CD4-positive, alpha-beta memory T cell (primary cell): ENCODE data around the gene OR2C1. TPM values are rescaled to one million over a fixed set of nuclear protein-coding genes. Genes with fewer than 3 reads are reported as not detected.

Experiments used
- CTCF ChIA-PET: fragments of 350-600 bp; sonication (Branson Sonifier 250); formaldehyde crosslinking; loops from one replicate; lab custom pipeline; 2021; ENCODE audit warnings: inconsistent platforms; ENCODE audit not compliant: partially characterized antibody; lab: Charles Lee
- POLR2A ChIA-PET: fragments of 350-600 bp; sonication (Branson Sonifier 250); formaldehyde crosslinking; loops from one replicate; lab custom pipeline; 2021; ENCODE audit not compliant: partially characterized antibody; lab: Charles Lee
- DNase-seq, 5 donors: peaks; one replicate each; pipeline versions ENCODE4 v3.0.0 to v3.0.0-alpha.2; 2020 to 2022; ENCODE audit warnings: mixed read lengths in 1 of 5
- H3K27ac ChIP-seq: one replicate; pipeline ENCODE4 v1.7.0; 2013; ENCODE audit warnings: low read depth, low read length
- H3K27me3 ChIP-seq: 2 replicates; pipeline ENCODE4 v1.7.0; 2013; ENCODE audit warnings: mild to moderate bottlenecking, low read length, moderate library complexity; ENCODE audit not compliant: insufficient read depth
- H3K36me3 ChIP-seq: 2 replicates; pipeline ENCODE4 v1.7.0; 2013; ENCODE audit warnings: mild to moderate bottlenecking, low read length, moderate library complexity; ENCODE audit not compliant: insufficient read depth
- H3K4me1 ChIP-seq: 2 replicates; pipeline ENCODE4 v1.7.0; 2013; ENCODE audit warnings: mild to moderate bottlenecking, low read length, moderate library complexity; ENCODE audit not compliant: insufficient read depth
- H3K4me3 ChIP-seq, 2 donors: one replicate each; pipeline ENCODE4 v1.7.0; 2013; ENCODE audit warnings: low read length in 2 of 2, mild to moderate bottlenecking in 1 of 2
- H3K9me3 ChIP-seq, 2 donors: one replicate each; pipeline ENCODE4 v1.7.0; 2013; ENCODE audit warnings: low read length in 2 of 2, control low read depth in 1 of 2; ENCODE audit not compliant: control insufficient read depth in 1 of 2
- H3K27ac Mint-ChIP-seq, 7 donors: one replicate each; pipeline ENCODE4 v1.8.0; 2020 to 2021; ENCODE audit warnings: mixed read lengths in 7 of 7, mild to moderate bottlenecking in 6 of 7, inconsistent platforms in 3 of 7, moderate library complexity in 3 of 7
- H3K27me3 Mint-ChIP-seq, 2 donors: one replicate each; pipeline ENCODE4 v1.8.0; 2020 to 2021; ENCODE audit warnings: mixed read lengths in 2 of 2
- H3K36me3 Mint-ChIP-seq, 2 donors: one replicate each; pipeline ENCODE4 v1.8.0; 2020 to 2021; ENCODE audit warnings: mixed read lengths in 2 of 2, inconsistent platforms in 1 of 2, mild to moderate bottlenecking in 1 of 2
- H3K4me1 Mint-ChIP-seq, 4 donors: one replicate each; pipeline ENCODE4 v1.8.0; 2020 to 2021; ENCODE audit warnings: mixed read lengths in 4 of 4, mild to moderate bottlenecking in 1 of 4
- H3K4me3 Mint-ChIP-seq, 8 donors: one replicate each; pipeline ENCODE4 v1.8.0; 2020 to 2021; ENCODE audit warnings: mixed read lengths in 8 of 8, mild to moderate bottlenecking in 7 of 8, moderate library complexity in 6 of 8, inconsistent platforms in 3 of 8
- H3K9me3 Mint-ChIP-seq, 8 donors: one replicate each; pipeline ENCODE4 v1.8.0; 2020 to 2021; ENCODE audit warnings: mixed read lengths in 8 of 8, mild to moderate bottlenecking in 5 of 8, inconsistent platforms in 3 of 8, moderate library complexity in 1 of 8
- intact Hi-C: fragments of 100-400 bp; cut with micrococcal nuclease; formaldehyde crosslinking; loops from one replicate; pipeline ENCODE4 v1.15.1; 2023
- polyA plus RNA-seq, 2 donors: library from polyadenylated mRNA; unstranded; fragments of 300-500 nt; fragmentation: Illumina TruSeq; gene quantifications; one replicate each; pipeline ENCODE4 v1.2.3, GENCODE V29; 2021
- total RNA-seq, 2 experiments: library from RNA; stranded (reverse); gene quantifications; one replicate each; pipeline ENCODE4 v1.2.3, GENCODE V29; 2021

The OR2C1 gene
- total RNA-seq: not detected
- under 1 TPM; 0.13 to 0.54 TPM for polyA plus RNA-seq

DNA sequence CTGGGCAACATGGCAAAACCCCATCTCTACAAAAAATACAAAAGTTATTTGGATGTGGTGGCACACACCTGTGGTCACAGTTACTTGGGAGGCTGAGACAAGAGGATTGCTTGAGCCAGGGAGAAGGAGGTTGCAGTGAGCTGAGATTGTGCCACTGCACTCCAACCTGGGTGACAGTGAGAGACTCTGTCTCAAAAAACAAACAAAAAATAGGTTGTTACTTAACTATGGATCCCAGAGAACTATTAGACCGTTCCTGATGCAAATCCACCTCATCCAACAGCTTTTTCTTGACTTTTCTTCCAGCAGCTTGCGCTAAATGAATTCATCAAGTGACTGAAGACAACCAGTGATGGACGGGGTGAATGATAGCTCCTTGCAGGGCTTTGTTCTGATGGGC lies at the start of gene OR2C1:
Gene OR2C1, plus strand, starts transcription at position 301 of the 400 bp plus-strand sequence. Its CDS starts 52 bp downstream, at position 353.
- ChIA-PET POLR2A (no interaction called here), CTCF (no interaction called here)
- no peak within 1 kb of the TSS for H3K4me3 ChIP-seq
- peaks cover 9 to 13% of the 10 kb centered on the region in 2 donors for H3K27me3 Mint-ChIP-seq
- no peak within 1 kb of the TSS for H3K27ac ChIP-seq
- no peak within 1 kb of the TSS for H3K4me3 Mint-ChIP-seq
- DNase-seq: no peak
- H3K9me3 Mint-ChIP-seq: peaks cover 2 to 30% (median 22%) of the 10 kb centered on the region in 8 donors
- peak within 1 kb of the TSS in 1 of 7 donors; percentile 43 for H3K27ac Mint-ChIP-seq
- H3K36me3 Mint-ChIP-seq: peaks cover 4 to 6% of the 10 kb centered on the region in 2 donors
- no peaks in the 10 kb centered on the region for H3K36me3 ChIP-seq
- H3K4me1 Mint-ChIP-seq: peaks cover 0 to 15% (median 3%) of the 10 kb centered on the region in 4 donors
- intact Hi-C loops: no loop called here
- H3K9me3 ChIP-seq: no peaks in the 10 kb centered on the region
- H3K27me3 ChIP-seq: no peaks in the 10 kb centered on the region
- no peaks in the 10 kb centered on the region for H3K4me1 ChIP-seq

DNA sequence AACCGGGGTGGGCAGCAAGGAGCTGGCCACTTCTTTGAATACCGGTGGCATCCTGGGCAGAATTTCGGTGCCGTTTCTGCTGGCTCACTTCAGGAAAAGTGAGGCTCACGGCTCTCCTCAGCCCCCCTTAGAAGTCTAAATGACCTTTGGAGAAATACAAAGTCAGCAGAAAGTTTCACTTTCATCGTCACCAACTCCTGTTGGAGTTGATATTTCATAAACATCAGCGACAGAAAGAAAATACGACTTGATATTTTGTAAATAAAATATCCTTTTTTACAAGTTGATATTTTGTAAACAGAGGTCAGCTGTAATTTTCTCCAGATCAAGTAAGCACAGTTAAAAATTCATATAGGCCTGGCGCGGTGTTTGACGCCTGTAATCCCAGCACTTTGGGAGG lies 49.6 kb upstream of the OR2C1 start:
- Histone ChIP-seq H3K36me3 (peaks cover 21% of the 10 kb centered on the region), H3K4me1 (peaks cover 16% of the 10 kb centered on the region), H3K4me3 (peak overlapping the region; percentile 80 to 88), H3K9me3 (peaks cover 7 to 32% of the 10 kb centered on the region in 2 donors), H3K27ac (peak overlapping the region; percentile 70), H3K27me3 (no peaks in the 10 kb centered on the region)
- H3K4me1 Mint-ChIP-seq: peaks cover 7 to 13% (median 11%) of the 10 kb centered on the region in 4 donors
- no peaks in the 10 kb centered on the region for H3K27me3 Mint-ChIP-seq
- H3K27ac Mint-ChIP-seq: peak overlapping the region in 5 of 7 donors; percentile 22 to 82 (median 71)
- H3K4me3 Mint-ChIP-seq: peak overlapping the region; percentile 79 to 87 (median 85)
- peaks cover 0 to 65% (median 52%) of the 10 kb centered on the region in 8 donors for H3K9me3 Mint-ChIP-seq
- ChIA-PET POLR2A (interaction anchor here (0.6 to 5.3 kb wide), 19 partner anchors 10 to 203 kb away, joined by 3 to 76 read pairs (median 4); partner anchors contain the start of genes NAA60, ZNF174, ZNF200 and ZNF263), CTCF (interaction anchor here (1.0 to 3.2 kb wide), 6 partner anchors 9 to 274 kb away, joined by 3 to 10 read pairs (median 4); partner anchors contain the start of genes NAA60, ZNF174, ZNF597 and ZSCAN32)
- H3K36me3 Mint-ChIP-seq: peaks cover 49 to 52% of the 10 kb centered on the region in 2 donors
- intact Hi-C loops: no loop called here
- no peak for DNase-seq

GRCh38 chr16:3311496-3311895 lies 44.2 kb upstream of the OR2C1 start:
- Mint-ChIP-seq H3K27ac (no peak overlapping the region), H3K4me1 (peaks cover 0 to 3% (median 0%) of the 10 kb centered on the region in 4 donors), H3K27me3 (no peaks in the 10 kb centered on the region), H3K4me3 (no peak overlapping the region), H3K36me3 (peaks cover 79 to 86% of the 10 kb centered on the region in 2 donors), H3K9me3 (peaks cover 7 to 90% (median 79%) of the 10 kb centered on the region in 8 donors)
- H3K36me3 ChIP-seq: peaks cover 33% of the 10 kb centered on the region
- no peak for DNase-seq
- H3K9me3 ChIP-seq: peaks cover 13 to 57% of the 10 kb centered on the region in 2 donors
- no peak overlapping the region for H3K4me3 ChIP-seq
- intact Hi-C loops: no loop called here
- peaks cover 2% of the 10 kb centered on the region for H3K4me1 ChIP-seq
- ChIA-PET CTCF (no interaction called here), POLR2A (interaction anchor here (0.6 kb wide), 1 partner anchor 75 kb away, joined by 3 read pairs; no protein-coding TSS in a partner anchor)
- H3K27ac ChIP-seq: no peak overlapping the region
- no peaks in the 10 kb centered on the region for H3K27me3 ChIP-seq

- no peak for DNase-seq
- peaks cover 0 to 3% (median 0%) of the 10 kb centered on the region in 4 donors for H3K4me1 Mint-ChIP-seq
- intact Hi-C loops: no loop called here
- peaks cover 76 to 78% of the 10 kb centered on the region in 2 donors for H3K36me3 Mint-ChIP-seq
- ChIA-PET POLR2A (interaction anchor here (0.8 to 3.7 kb wide), 3 partner anchors 12 to 125 kb away, joined by 3 to 18 read pairs (median 4); partner anchors contain the start of genes TIGD7 and ZNF75A), CTCF (interaction anchor here (0.6 to 3.6 kb wide), 2 partner anchors 12 to 621 kb away, joined by 3 to 10 read pairs; partner anchors contain the start of genes TIGD7 and ZNF75A)
- Histone ChIP-seq H3K4me1 (no peaks in the 10 kb centered on the region), H3K9me3 (peaks cover 27 to 70% of the 10 kb centered on the region in 2 donors), H3K4me3 (peak overlapping the region in 1 of 2 donors; percentile 17), H3K36me3 (peaks cover 25% of the 10 kb centered on the region), H3K27me3 (no peaks in the 10 kb centered on the region), H3K27ac (no peak overlapping the region)
- no peaks in the 10 kb centered on the region for H3K27me3 Mint-ChIP-seq
- peaks cover 5 to 99% (median 92%) of the 10 kb centered on the region in 8 donors for H3K9me3 Mint-ChIP-seq
- H3K27ac Mint-ChIP-seq: no peak overlapping the region
- H3K4me3 Mint-ChIP-seq: no peak overlapping the region
These were observed 38.2 kb upstream of the OR2C1 start for GRCh38 chr16:3317315-3317999.

- no peak for DNase-seq
- H3K27me3 ChIP-seq: no peaks in the 10 kb centered on the region
- Mint-ChIP-seq H3K4me3 (no peak overlapping the region), H3K9me3 (peaks cover 0 to 81% (median 71%) of the 10 kb centered on the region in 8 donors), H3K27me3 (no peaks in the 10 kb centered on the region), H3K4me1 (no peaks in the 10 kb centered on the region), H3K27ac (no peak overlapping the region), H3K36me3 (peaks cover 37 to 39% of the 10 kb centered on the region in 2 donors)
- no peaks in the 10 kb centered on the region for H3K4me1 ChIP-seq
- no peak overlapping the region for H3K27ac ChIP-seq
- intact Hi-C loops: no loop called here
- peaks cover 10% of the 10 kb centered on the region for H3K36me3 ChIP-seq
- CTCF ChIA-PET: no interaction called here
- peaks cover 18 to 50% of the 10 kb centered on the region in 2 donors for H3K9me3 ChIP-seq
- POLR2A ChIA-PET: no interaction called here
- no peak overlapping the region for H3K4me3 ChIP-seq
These were observed 33.9 kb upstream of the OR2C1 start for GRCh38 chr16:3321816-3322215.

DNA sequence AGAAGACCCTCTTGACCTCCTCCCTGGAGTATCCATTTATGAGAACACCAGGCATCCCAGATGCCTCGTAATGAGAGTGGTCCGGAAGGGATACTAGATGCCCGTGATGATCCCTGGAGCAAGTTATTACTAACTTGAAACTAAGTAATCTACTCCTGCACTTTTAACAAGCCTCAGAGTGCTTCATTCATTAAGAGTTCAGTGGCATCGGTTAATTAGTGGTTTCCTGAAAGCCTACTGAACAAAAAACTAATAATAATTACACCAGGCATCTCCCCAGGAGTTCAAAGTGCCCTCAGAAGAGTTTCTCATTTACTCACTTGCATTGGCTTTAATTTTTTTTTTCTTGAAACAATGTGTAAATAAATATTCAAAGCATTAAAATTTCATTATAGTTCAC lies 28.2 kb upstream of the OR2C1 start:
- no peaks in the 10 kb centered on the region for H3K36me3 ChIP-seq
- no peaks in the 10 kb centered on the region for H3K27me3 Mint-ChIP-seq
- no peaks in the 10 kb centered on the region for H3K27me3 ChIP-seq
- peaks cover 9 to 11% of the 10 kb centered on the region in 2 donors for H3K36me3 Mint-ChIP-seq
- H3K27ac ChIP-seq: no peak overlapping the region
- H3K27ac Mint-ChIP-seq: no peak overlapping the region
- CTCF ChIA-PET: interaction anchor here (1.3 kb wide), 1 partner anchor 14 kb away, joined by 3 read pairs; no protein-coding TSS in a partner anchor
- POLR2A ChIA-PET: no interaction called here
- H3K9me3 ChIP-seq: peaks cover 0 to 4% of the 10 kb centered on the region in 2 donors
- intact Hi-C loops: no loop called here
- no peaks in the 10 kb centered on the region for H3K4me1 Mint-ChIP-seq
- peaks cover 2 to 55% (median 41%) of the 10 kb centered on the region in 8 donors for H3K9me3 Mint-ChIP-seq
- no peak overlapping the region for H3K4me3 ChIP-seq
- H3K4me1 ChIP-seq: no peaks in the 10 kb centered on the region
- DNase-seq: no peak
- H3K4me3 Mint-ChIP-seq: no peak overlapping the region

- no peaks in the 10 kb centered on the region for H3K27me3 Mint-ChIP-seq
These were observed 27.6 kb upstream of the OR2C1 start for GRCh38 chr16:3328104-3328503.

More at GRCh38 chr16:3328104-3328503, 27.6 kb upstream of the OR2C1 start:
- ChIA-PET POLR2A (no interaction called here), CTCF (no interaction called here)
- Mint-ChIP-seq H3K36me3 (peaks cover 11 to 12% of the 10 kb centered on the region in 2 donors), H3K4me1 (no peaks in the 10 kb centered on the region), H3K27ac (no peak overlapping the region), H3K9me3 (peaks cover 2 to 52% (median 40%) of the 10 kb centered on the region in 8 donors), H3K4me3 (no peak overlapping the region)
- intact Hi-C loops: no loop called here
- Histone ChIP-seq H3K36me3 (no peaks in the 10 kb centered on the region), H3K9me3 (peaks cover 0 to 4% of the 10 kb centered on the region in 2 donors), H3K27me3 (no peaks in the 10 kb centered on the region), H3K27ac (no peak overlapping the region), H3K4me1 (no peaks in the 10 kb centered on the region), H3K4me3 (no peak overlapping the region)
- DNase-seq: no peak
